Stomach smooth muscle (tissue), 2 donors: ENCODE measurements around the gene SMPD4.
"Not testable (repeated sequence)": the region's sequence is repeated elsewhere in the genome, so short reads cannot be mapped to it uniquely, and the experiment has no call there.

Source experiments
- H3K27ac ChIP-seq: one replicate; pipeline ENCODE4 v1.7.0; 2013; ENCODE audit warnings: mild to moderate bottlenecking, low read length, inconsistent platforms
- H3K27me3 ChIP-seq, 2 donors: one replicate each; pipeline ENCODE4 v1.7.0; 2013; ENCODE audit warnings: low read length in 2 of 2; ENCODE audit not compliant: insufficient read depth in 2 of 2, control insufficient read depth in 1 of 2
- H3K36me3 ChIP-seq, 2 donors: one replicate each; pipeline ENCODE4 v1.7.0; 2013; ENCODE audit warnings: low read length in 2 of 2; ENCODE audit not compliant: control insufficient read depth in 2 of 2, insufficient read depth in 2 of 2
- H3K4me1 ChIP-seq: one replicate; pipeline ENCODE4 v1.7.0; 2013; ENCODE audit warnings: low read length; ENCODE audit not compliant: control insufficient read depth, insufficient read depth
- H3K4me3 ChIP-seq, 2 donors: one replicate each; pipeline ENCODE4 v1.7.0; 2013; ENCODE audit warnings: low read length in 2 of 2
- H3K9ac ChIP-seq, 2 donors: one replicate each; pipeline ENCODE4 v1.7.0; 2013; ENCODE audit warnings: low read length in 2 of 2, mild to moderate bottlenecking in 1 of 2
- H3K9me3 ChIP-seq, 2 donors: one replicate each; pipeline ENCODE4 v1.7.0; 2013; ENCODE audit warnings: low read length in 2 of 2; ENCODE audit not compliant: control insufficient read depth in 2 of 2
- donor health status: healthy.
- donor health status: Pancreatic carcinoma.

SMPD4 gene

GRCh38 chr2:130150181-130151144 lies 30.9 kb downstream of the SMPD4 start:
- H3K4me1 ChIP-seq, result no peaks in the 10 kb centered on the region
- H3K9ac ChIP-seq, result no peak overlapping the region
- no peaks in the 10 kb centered on the region for H3K9me3 ChIP-seq
- H3K27me3 ChIP-seq, result no peaks in the 10 kb centered on the region
- no peak overlapping the region for H3K4me3 ChIP-seq
- H3K27ac ChIP-seq, result no peak overlapping the region
- peaks cover 5 to 8% of the 10 kb centered on the region in 2 donors for H3K36me3 ChIP-seq

GRCh38 chr2:130148515-130148914 lies 32.9 kb downstream of the SMPD4 start:
- H3K4me3 ChIP-seq, H3K4me1 ChIP-seq, H3K27ac ChIP-seq, H3K9me3 ChIP-seq, H3K9ac ChIP-seq, H3K27me3 ChIP-seq, H3K36me3 ChIP-seq: not testable (repeated sequence)

- H3K9me3 ChIP-seq, H3K9ac ChIP-seq, H3K27ac ChIP-seq, H3K36me3 ChIP-seq, H3K27me3 ChIP-seq, H3K4me1 ChIP-seq: not testable (repeated sequence)
- peak within 1 kb of the TSS in 1 of 2 donors; percentile 55 for H3K4me3 ChIP-seq
Measured at GRCh38 chr2:130145006-130145414, 36.4 kb downstream of the SMPD4 start, which contains the start of gene CCDC74B. Gene CCDC74B, minus strand, starts transcription at chr2:130145112. Its CDS starts 116 bp downstream, at chr2:130144996.

- H3K9ac ChIP-seq, H3K4me1 ChIP-seq, H3K27me3 ChIP-seq, H3K27ac ChIP-seq, H3K36me3 ChIP-seq, H3K9me3 ChIP-seq, H3K4me3 ChIP-seq: not testable (repeated sequence)
Measured at GRCh38 chr2:130143266-130144039, 37.9 kb downstream of the SMPD4 start.

- not testable (repeated sequence) for H3K36me3 ChIP-seq, H3K4me1 ChIP-seq, H3K27ac ChIP-seq, H3K27me3 ChIP-seq, H3K9me3 ChIP-seq, H3K9ac ChIP-seq, H3K4me3 ChIP-seq
Measured at GRCh38 chr2:130142396-130143265, 38.8 kb downstream of the SMPD4 start.

GRCh38 chr2:130141645-130142370 lies 39.6 kb downstream of the SMPD4 start:
- H3K9me3 ChIP-seq, H3K36me3 ChIP-seq, H3K27ac ChIP-seq, H3K4me3 ChIP-seq, H3K27me3 ChIP-seq, H3K9ac ChIP-seq, H3K4me1 ChIP-seq: not testable (repeated sequence)

- not testable (repeated sequence) for H3K27ac ChIP-seq, H3K36me3 ChIP-seq, H3K27me3 ChIP-seq, H3K9me3 ChIP-seq, H3K9ac ChIP-seq, H3K4me3 ChIP-seq, H3K4me1 ChIP-seq
Measured at GRCh38 chr2:130141002-130141401, 40.4 kb downstream of the SMPD4 start.

- H3K27ac ChIP-seq, H3K4me1 ChIP-seq, H3K9me3 ChIP-seq, H3K27me3 ChIP-seq, H3K36me3 ChIP-seq, H3K9ac ChIP-seq, H3K4me3 ChIP-seq: not testable (repeated sequence)
Measured at GRCh38 chr2:130140516-130140915, 40.9 kb downstream of the SMPD4 start.

GRCh38 chr2:130139331-130140280 lies 41.8 kb downstream of the SMPD4 start:
- H3K4me1 ChIP-seq, H3K9me3 ChIP-seq, H3K36me3 ChIP-seq, H3K9ac ChIP-seq, H3K4me3 ChIP-seq, H3K27ac ChIP-seq, H3K27me3 ChIP-seq: not testable (repeated sequence)
